Measurements from ENCODE around the gene LEP.

DNA sequence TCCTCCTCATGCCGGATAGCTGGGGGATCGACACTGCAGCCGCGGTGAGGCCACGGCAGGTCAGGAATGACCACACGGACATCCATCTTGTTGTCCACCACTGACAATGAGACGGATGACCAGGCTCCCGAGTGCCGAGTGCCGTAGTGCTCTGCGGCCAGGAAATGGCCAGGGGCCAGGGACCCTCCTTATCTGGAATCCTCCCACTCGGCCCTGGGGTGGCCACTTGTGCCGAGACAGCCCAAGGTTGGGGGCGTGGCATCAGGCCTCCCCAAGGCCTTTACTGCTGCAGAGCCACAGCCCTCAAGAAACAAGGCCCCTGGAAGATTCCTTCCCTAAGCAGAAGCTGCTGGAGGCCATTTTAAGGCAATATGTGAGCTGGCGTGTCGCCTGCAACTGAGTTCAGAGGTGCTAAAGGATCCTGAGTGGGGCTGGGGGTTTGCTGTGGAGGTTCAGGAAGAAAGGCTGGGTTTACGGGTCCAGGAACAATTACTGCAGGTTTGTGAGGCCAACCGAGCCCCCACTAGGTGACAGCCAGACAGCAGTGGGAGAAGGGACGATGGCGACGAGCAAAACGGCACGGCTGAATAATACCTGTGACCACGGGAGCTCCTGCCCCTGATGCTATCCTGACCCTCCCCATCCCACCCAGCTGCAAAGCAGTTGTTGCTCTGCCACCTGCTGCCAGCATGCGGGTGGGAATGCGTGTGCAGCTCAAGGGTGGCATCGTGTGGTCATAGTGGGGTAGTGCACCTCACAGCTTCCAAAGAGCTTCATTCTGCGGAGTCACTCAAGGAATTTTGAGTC lies 31.6 kb upstream of the LEP start:
- TF ChIP-seq, protein P1, sequence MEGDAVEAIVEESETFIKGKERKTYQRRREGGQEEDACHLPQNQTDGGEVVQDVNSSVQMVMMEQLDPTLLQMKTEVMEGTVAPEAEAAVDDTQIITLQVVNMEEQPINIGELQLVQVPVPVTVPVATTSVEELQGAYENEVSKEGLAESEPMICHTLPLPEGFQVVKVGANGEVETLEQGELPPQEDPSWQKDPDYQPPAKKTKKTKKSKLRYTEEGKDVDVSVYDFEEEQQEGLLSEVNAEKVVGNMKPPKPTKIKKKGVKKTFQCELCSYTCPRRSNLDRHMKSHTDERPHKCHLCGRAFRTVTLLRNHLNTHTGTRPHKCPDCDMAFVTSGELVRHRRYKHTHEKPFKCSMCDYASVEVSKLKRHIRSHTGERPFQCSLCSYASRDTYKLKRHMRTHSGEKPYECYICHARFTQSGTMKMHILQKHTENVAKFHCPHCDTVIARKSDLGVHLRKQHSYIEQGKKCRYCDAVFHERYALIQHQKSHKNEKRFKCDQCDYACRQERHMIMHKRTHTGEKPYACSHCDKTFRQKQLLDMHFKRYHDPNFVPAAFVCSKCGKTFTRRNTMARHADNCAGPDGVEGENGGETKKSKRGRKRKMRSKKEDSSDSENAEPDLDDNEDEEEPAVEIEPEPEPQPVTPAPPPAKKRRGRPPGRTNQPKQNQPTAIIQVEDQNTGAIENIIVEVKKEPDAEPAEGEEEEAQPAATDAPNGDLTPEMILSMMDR (conservative IDR thresholded peaks at IDR 0.05 in 1 of 2, IDR thresholded peaks at IDR 0.05 in 1 of 2; ENCODE audit: extremely low read depth in 1 of 2, insufficient read depth in 1 of 2, low read depth in 1 of 2, low read length in 2 of 2): peak; percentile 98 to 99
- TF ChIP-seq EZH2 (IDR thresholded peaks at IDR 0.05; ENCODE audit: borderline replicate concordance, low read length): no peak
